Right lobe of liver (tissue), 4 donors: ENCODE results near the gene SNED1.

Experiments
- CTCF ChIP-seq, 4 donors: fragments of 200-600 bp in 3 of 4; fragments of 450-650 bp in 1 of 4; IDR thresholded peaks; one replicate each; pipeline versions ENCODE4 v1.5.1 to v1.8.0; 2016 to 2022; ENCODE audit warnings: antibody characterized with exemption in 4 of 4, mild to moderate bottlenecking in 2 of 4
- POLR2A ChIP-seq: fragments of 450-650 bp; IDR thresholded peaks from one replicate; pipeline ENCODE4 v1.6.1; 2017; ENCODE audit warnings: antibody characterized with exemption, mild to moderate bottlenecking
- donor health status: DM: no; HTN: no; CAD: no.
- donor health status: DM: no; HTN: no; CAD: no.
- donor health status: DM: no; HTN: yes; CAD: no.

GRCh38 chr2:241112592-241112991, 114.2 kb downstream of the SNED1 start:
- TF ChIP-seq CTCF (IDR thresholded peaks at IDR 0.05), result no peak
- no peak for TF ChIP-seq POLR2A
